22Rv1 (cell line): ENCODE results near the gene IP6K1.

Experiments used
- CTCF ChIP-seq: fragments of 450-650 bp; IDR thresholded peaks from 2 replicates; pipeline ENCODE4 v1.5.1; 2017; ENCODE audit warnings: mild to moderate bottlenecking
- ZFX ChIP-seq: fragments of 450-650 bp; IDR thresholded peaks from 2 replicates; pipeline ENCODE4 v1.6.1; 2017; ENCODE audit warnings: antibody characterized with exemption, borderline replicate concordance

- no peak for TF ChIP-seq ZFX
- TF ChIP-seq CTCF = no peak
Observed at GRCh38 chr3:49805897-49806701, 19.8 kb upstream of the IP6K1 start.
